Activated CD4-positive, alpha-beta T cell treated with anti-CD3 and anti-CD28 coated beads for 4 hours (primary cell): ENCODE measurements around the gene ADCY2.

Source experiments
- DNase-seq, 2 donors: peaks; one replicate each; pipeline ENCODE4 v3.0.0-alpha.2; 2020

Gene ADCY2

GRCh38 chr5:7848296-7848695, 452.4 kb downstream of the ADCY2 start:
- no peak for DNase-seq

GRCh38 chr5:7849681-7850394, 453.9 kb downstream of the ADCY2 start:
- DNase-seq = peak in 1 of 2 donors; percentile 4

GRCh38 chr5:7850395-7851239, 454.7 kb downstream of the ADCY2 start, which contains the start of gene CFAP90:
TSS of gene CFAP90 (minus strand) at chr5:7851133. CDS start at chr5:7851021, 112 bp downstream.
- DNase-seq = peak; percentile 29 to 48

GRCh38 chr5:7851240-7851592, 455.3 kb downstream of the ADCY2 start:
- no peak for DNase-seq

- no peak for DNase-seq
Measured at GRCh38 chr5:7851617-7852289, 455.8 kb downstream of the ADCY2 start.

GRCh38 chr5:7852542-7852941, 456.6 kb downstream of the ADCY2 start:
- DNase-seq = no peak

- no peak for DNase-seq
Measured at GRCh38 chr5:7852988-7853387, 457.1 kb downstream of the ADCY2 start.

GRCh38 chr5:7855611-7856010, 459.7 kb downstream of the ADCY2 start:
- DNase-seq = no peak

- peak in 1 of 2 donors; percentile 16 for DNase-seq
Measured at GRCh38 chr5:7856855-7857254, 460.9 kb downstream of the ADCY2 start.

GRCh38 chr5:7857361-7857760, 461.4 kb downstream of the ADCY2 start:
- no peak for DNase-seq

GRCh38 chr5:7857926-7858632, 462.1 kb downstream of the ADCY2 start:
- no peak for DNase-seq

GRCh38 chr5:7866196-7866595, 470.3 kb downstream of the ADCY2 start:
- DNase-seq = no peak

GRCh38 chr5:7867260-7867659, 471.3 kb downstream of the ADCY2 start:
- no peak for DNase-seq

- DNase-seq = no peak
Measured at GRCh38 chr5:7868427-7868772, 472.5 kb downstream of the ADCY2 start.

- peak; percentile 85 for DNase-seq
Measured at GRCh38 chr5:7868773-7869473, 473.0 kb downstream of the ADCY2 start, which contains the start of the genes FASTKD3 and MTRR. TSS of gene FASTKD3 (minus strand) at chr5:7869031. CDS start at chr5:7868083, 948 bp downstream. TSS of gene MTRR (plus strand) at chr5:7869148. CDS start at chr5:7870795, 1,647 bp downstream.

- peak; percentile 21 to 39 for DNase-seq
Measured at GRCh38 chr5:7869474-7870136, 473.7 kb downstream of the ADCY2 start.

- DNase-seq = no peak
Measured at GRCh38 chr5:7871653-7872052, 475.7 kb downstream of the ADCY2 start.

GRCh38 chr5:7872517-7873130, 476.7 kb downstream of the ADCY2 start:
- no peak for DNase-seq

GRCh38 chr5:7873216-7873615, 477.3 kb downstream of the ADCY2 start:
- DNase-seq = peak in 1 of 2 donors; percentile 8

GRCh38 chr5:7874639-7875038, 478.7 kb downstream of the ADCY2 start:
- DNase-seq = no peak

GRCh38 chr5:7875151-7875550, 479.2 kb downstream of the ADCY2 start:
- DNase-seq = no peak
